ENCODE results near the gene PACRG. TPM values are rescaled to one million over a fixed set of nuclear protein-coding genes. Genes with fewer than 3 reads are reported as not detected.
A peak's percentile ranks its signal among the peaks of the same experiment; 100 is the strongest.

The PACRG gene
- total RNA-seq, 1 experiment from 2014 or later, result 0.26 TPM

DNA sequence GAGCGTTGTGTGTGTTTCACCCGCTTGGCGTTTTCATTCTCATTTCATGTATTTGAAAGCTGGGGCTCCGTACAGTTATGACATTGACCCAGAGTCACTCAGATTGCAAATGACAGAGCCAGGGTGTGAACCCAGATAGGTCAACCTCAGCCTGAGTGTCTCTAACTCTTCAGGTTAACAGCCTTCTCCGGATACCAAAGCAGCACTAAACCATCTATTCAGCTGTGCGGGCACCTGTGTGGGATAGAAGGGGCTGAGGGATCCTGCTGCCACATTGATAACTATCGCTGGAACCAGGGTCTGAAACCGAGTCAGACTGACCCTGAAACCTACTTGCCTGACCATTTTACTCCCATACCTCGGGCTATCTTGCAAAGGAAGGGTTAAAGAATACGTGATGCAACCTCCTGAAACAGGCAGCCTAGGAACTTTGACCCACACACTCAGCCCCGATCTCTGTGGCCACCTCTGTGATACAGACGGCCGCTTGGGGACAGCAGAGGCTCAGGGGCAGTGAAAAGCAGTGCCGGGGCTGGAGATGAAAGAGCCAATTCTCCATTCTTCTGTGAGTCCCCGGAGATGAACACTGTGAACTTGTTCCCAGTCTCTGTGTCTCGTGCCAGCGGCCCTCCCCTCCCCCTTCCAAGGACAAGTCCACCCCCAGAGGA lies 453.2 kb downstream of the PACRG start:
- H4K5ac ChIP-seq (ENCODE audit: insufficient read length, low read depth, low read length), result no peak overlapping the region
- no peak overlapping the region for H3K4me2 ChIP-seq (ENCODE audit: insufficient read depth, insufficient read length, low read length)
- peak; percentile 86 for TF ChIP-seq CTCF (conservative IDR thresholded peaks at IDR 0.05)
- no peaks in the 10 kb centered on the region for H3K4me1 ChIP-seq (ENCODE audit: insufficient read depth, low read length)
- no peaks in the 10 kb centered on the region for H4K20me1 ChIP-seq (ENCODE audit: control insufficient read depth, insufficient read depth, insufficient read length)
- Mint-ChIP-seq H3K27me3 (ENCODE audit: low read depth) (peaks cover 5% of the 10 kb centered on the region; the same call in 1 of the 2 replicates), H3K4me1 (peaks cover 24 to 37% of the 10 kb centered on the region in 2 experiments), H3K36me3 (ENCODE audit: insufficient read depth in 1 of 3, low read depth in 3 of 3) (no peaks in the 10 kb centered on the region), H3K4me3 (no peak overlapping the region), H3K27ac (no peak overlapping the region; a peak in 1 of 7 replicates), H3K9me3 (no peaks in the 10 kb centered on the region)
- no peak overlapping the region for H2AFZ ChIP-seq (ENCODE audit: low read length)
- no peak overlapping the region for H2BK12ac ChIP-seq (ENCODE audit: insufficient read length, low read depth, low read length)
- no peak overlapping the region for H2BK20ac ChIP-seq (ENCODE audit: low read depth, low read length, poor library complexity, severe bottlenecking)
- no peaks in the 10 kb centered on the region for H3K79me2 ChIP-seq (ENCODE audit: insufficient read depth, low read length)
- H4K91ac ChIP-seq (ENCODE audit: insufficient read length, low read depth, low read length), result no peak overlapping the region
- no peak overlapping the region for H2BK15ac ChIP-seq (ENCODE audit: low read depth, low read length)
- H3K9ac ChIP-seq (ENCODE audit: extremely low read depth, insufficient read length, low read length), result no peak overlapping the region
- no CpG with 5 or more reads among the region's 17 CpGs for WGBS (ENCODE audit: extremely low coverage, insufficient read length, low lambda C conversion rate)
- no peak overlapping the region for H3K18ac ChIP-seq (ENCODE audit: insufficient read length, low read depth, low read length)
- H3K23me2 ChIP-seq (ENCODE audit: insufficient read length, low read depth, low read length, poor library complexity, severe bottlenecking), result no peaks in the 10 kb centered on the region
- H3K4ac ChIP-seq (ENCODE audit: low read depth, low read length), result no peak overlapping the region
- no peak overlapping the region for H2AK5ac ChIP-seq (ENCODE audit: insufficient read length, low read length)
- H3K27ac ChIP-seq (ENCODE audit: insufficient read length, low read depth, low read length), result no peak overlapping the region
- H2BK120ac ChIP-seq (ENCODE audit: low read depth, low read length, poor library complexity, severe bottlenecking), result no peak overlapping the region
- DNase-seq, result peak; percentile 84
- H3K27me3 ChIP-seq (ENCODE audit: insufficient read depth, low read length), result no peaks in the 10 kb centered on the region
- H4K8ac ChIP-seq (replicated peaks; ENCODE audit: insufficient read length, low read depth, low read length), result no peak overlapping the region
- no peak overlapping the region for H3K56ac ChIP-seq (ENCODE audit: insufficient read length, low read depth, low read length)
- no peak overlapping the region for H3K23ac ChIP-seq (ENCODE audit: insufficient read length, low read depth, low read length)
- no peaks in the 10 kb centered on the region for H3K79me1 ChIP-seq (ENCODE audit: insufficient read depth, low read depth, low read length, poor library complexity, severe bottlenecking)
- H3K14ac ChIP-seq (ENCODE audit: insufficient read depth, low read length), result no peak overlapping the region
- H3T11ph ChIP-seq (ENCODE audit: low read length), result no peak overlapping the region
- H2BK5ac ChIP-seq (ENCODE audit: insufficient read length, low read length), result no peak overlapping the region
- no peaks in the 10 kb centered on the region for H3K9me3 ChIP-seq (ENCODE audit: control insufficient read depth, low read depth, low read length)
